ENCODE results near the gene CCL4. TPM values are rescaled to one million over a fixed set of nuclear protein-coding genes. Genes with fewer than 3 reads are reported as not detected.

CCL4 gene
- total RNA-seq, 4 donors from 2014 or later, result 1.7 to 3.0 (median 2.0) TPM; not detected in 1

GRCh38 chr17:36144981-36145729 is 41.5 kb downstream of the CCL4 start:
- DNase-seq (ENCODE audit: extremely low spot score), result peak; percentile 90
- no peaks in the 10 kb centered on the region for H3K9me3 ChIP-seq
- no peak overlapping the region for H3K4me3 ChIP-seq
- no peak for TF ChIP-seq POLR2A (IDR thresholded peaks at IDR 0.05; ENCODE audit: low read depth)
- TF ChIP-seq POLR2AphosphoS5 (IDR thresholded peaks at IDR 0.05), result no peak
- no peak for TF ChIP-seq EP300 (IDR thresholded peaks at IDR 0.05)
- no peak for TF ChIP-seq CTCF (IDR thresholded peaks at IDR 0.05)
- WGBS, result 72% methylated on average over 5 of the region's 5 CpGs
- H3K27ac ChIP-seq (replicated peaks in 1 of 4), result no peak overlapping the region
- H3K4me1 ChIP-seq, result peaks cover 5 to 11% (median 10%) of the 10 kb centered on the region in 4 donors
- peaks cover 0 to 3% (median 0%) of the 10 kb centered on the region in 4 donors for H3K27me3 ChIP-seq
- no peaks in the 10 kb centered on the region for H3K36me3 ChIP-seq
- intact Hi-C loops (cut with DNase I), result no loop called here

GRCh38 chr17:36147601-36148000 is 44.0 kb downstream of the CCL4 start:
- intact Hi-C loops (cut with DNase I), result no loop called here
- Histone ChIP-seq H3K27ac (replicated peaks in 1 of 4) (no peak overlapping the region), H3K27me3 (peaks cover 0 to 3% (median 0%) of the 10 kb centered on the region in 4 donors), H3K36me3 (no peaks in the 10 kb centered on the region), H3K4me3 (no peak overlapping the region), H3K9me3 (no peaks in the 10 kb centered on the region), H3K4me1 (peaks cover 5 to 11% (median 10%) of the 10 kb centered on the region in 4 donors)
- WGBS, result 71% methylated on average over 3 of the region's 3 CpGs
- peak; percentile 91 for DNase-seq (ENCODE audit: extremely low spot score)
- TF ChIP-seq POLR2A (IDR thresholded peaks at IDR 0.05; ENCODE audit: low read depth) (no peak), POLR2AphosphoS5 (IDR thresholded peaks at IDR 0.05) (no peak), EP300 (IDR thresholded peaks at IDR 0.05) (no peak), CTCF (IDR thresholded peaks at IDR 0.05) (no peak)

- H3K36me3 ChIP-seq, result no peaks in the 10 kb centered on the region
- H3K27me3 ChIP-seq, result peaks cover 0 to 13% (median 2%) of the 10 kb centered on the region in 4 donors
- 38% methylated on average over 6 of the region's 6 CpGs for WGBS
- peak; percentile 97 for DNase-seq (ENCODE audit: extremely low spot score)
- H3K9me3 ChIP-seq, result no peaks in the 10 kb centered on the region
- H3K4me1 ChIP-seq, result peaks cover 5 to 11% (median 10%) of the 10 kb centered on the region in 4 donors
- no peak overlapping the region for H3K27ac ChIP-seq (replicated peaks in 1 of 4)
- TF ChIP-seq POLR2A (IDR thresholded peaks at IDR 0.05; ENCODE audit: low read depth) (no peak), CTCF (IDR thresholded peaks at IDR 0.05) (peak; percentile 89 to 99 (median 91))
- intact Hi-C loops (cut with DNase I), result loop anchor here (2.0 kb wide), 1 partner anchor 180 kb away; no protein-coding TSS in a partner anchor
- no peak overlapping the region for H3K4me3 ChIP-seq
Measured at GRCh38 chr17:36148559-36149295, 45.1 kb downstream of the CCL4 start.

- 52% methylated on average over 11 of the region's 11 CpGs for WGBS
- intact Hi-C loops (cut with DNase I), result loop anchor here (2.0 kb wide), 1 partner anchor 181 kb away; no protein-coding TSS in a partner anchor
- peak; percentile 94 for DNase-seq (ENCODE audit: extremely low spot score)
- Histone ChIP-seq H3K4me1 (peaks cover 5 to 11% (median 10%) of the 10 kb centered on the region in 4 donors), H3K27me3 (peaks cover 0 to 19% (median 2%) of the 10 kb centered on the region in 4 donors), H3K27ac (replicated peaks in 1 of 4) (no peak overlapping the region), H3K4me3 (peak overlapping the region in 2 of 4 donors; percentile 0 to 5), H3K9me3 (no peaks in the 10 kb centered on the region), H3K36me3 (no peaks in the 10 kb centered on the region)
- TF ChIP-seq POLR2A (IDR thresholded peaks at IDR 0.05; ENCODE audit: low read depth), result no peak
- TF ChIP-seq POLR2AphosphoS5 (IDR thresholded peaks at IDR 0.05), result no peak
- TF ChIP-seq EP300 (IDR thresholded peaks at IDR 0.05), result no peak
- TF ChIP-seq CTCF (IDR thresholded peaks at IDR 0.05), result no peak
Measured at GRCh38 chr17:36149296-36149820, 45.7 kb downstream of the CCL4 start.

All from esophagus muscularis mucosa (tissue), 4 donors.